Vagina (tissue), 2 donors: Measurements from ENCODE around the gene CSTPP1. TPM values are rescaled to one million over a fixed set of nuclear protein-coding genes. Genes with fewer than 3 reads are reported as not detected.
"Not testable (repeated sequence)": the region's sequence is repeated elsewhere in the genome, so short reads cannot be mapped to it uniquely, and the experiment has no call there.

ENCODE experiments used
- DNase-seq, 2 donors: peaks; one replicate each; pipeline ENCODE4 v3.0.0-alpha.2; 2017; ENCODE audit errors: extremely low spot score in 2 of 2
- H3K27ac ChIP-seq: fragments of 200-600 bp; sonication (generic); one replicate; pipeline ENCODE4 v1.5.1; 2019
- H3K27me3 ChIP-seq: fragments of 200-600 bp; sonication (generic); one replicate; pipeline ENCODE4 v1.5.1; 2019
- H3K36me3 ChIP-seq, 2 donors: fragments of 200-600 bp; sonication (generic); one replicate each; pipeline ENCODE4 v1.5.1; 2017 to 2019
- H3K4me1 ChIP-seq: fragments of 200-600 bp; sonication (generic); one replicate; pipeline ENCODE4 v1.5.1; 2019
- H3K4me3 ChIP-seq, 2 donors: fragments of 200-600 bp; sonication (generic); 1 replicate in 1 of 2; 2 replicates in 1 of 2; pipeline ENCODE4 v1.5.1; 2016 to 2019
- H3K9me3 ChIP-seq: fragments of 200-600 bp; sonication (generic); one replicate; pipeline ENCODE4 v1.5.1; 2019
- CTCF ChIP-seq, 3 experiments: fragments of 450-650 bp in 2 of 3; fragments of 200-600 bp in 1 of 3; sonication (generic) in 1 of 3; IDR thresholded peaks; one replicate each; pipeline ENCODE4 v1.5.1; 2017 to 2019; ENCODE audit warnings: antibody characterized with exemption in 3 of 3, mild to moderate bottlenecking in 2 of 3, moderate library complexity in 2 of 3
- POLR2A ChIP-seq, 2 donors: fragments of 450-650 bp; IDR thresholded peaks; one replicate each; pipeline ENCODE4 v1.6.1; 2017; ENCODE audit warnings: antibody characterized with exemption in 2 of 2, mild to moderate bottlenecking in 2 of 2, moderate library complexity in 2 of 2
- POLR2AphosphoS5 ChIP-seq, 2 donors: sonication (generic); formaldehyde crosslinking; IDR thresholded peaks; one replicate each; pipeline ENCODE4 v1.9.0; 2017; ENCODE audit warnings: antibody characterized with exemption in 2 of 2, mild to moderate bottlenecking in 2 of 2, low read depth in 1 of 2; ENCODE audit not compliant: insufficient read depth in 1 of 2
- intact Hi-C: fragments of 100-400 bp; cut with DNase I; formaldehyde crosslinking; loops from one replicate; pipeline ENCODE4 v1.15.1; 2023
- microRNA-seq: library from miRNA; unstranded; fragments of <30 nt; microRNA quantifications from one replicate; pipeline ENCODE4, GENCODE V29; 2017; ENCODE audit warnings: borderline number of aligned reads, borderline replicate concordance
- small RNA-seq: library from RNA; depleted of rRNA; stranded (forward); fragments of <200 nt; gene quantifications from one replicate; pipeline ENCODE3, GENCODE V24; 2016
- total RNA-seq: library from RNA; depleted of rRNA; stranded (reverse); fragments of >200 nt; gene quantifications from one replicate; pipeline ENCODE4 v1.2.3, GENCODE V29; 2016

Gene CSTPP1
- total RNA-seq, 1 donor from 2014 or later, result 30.7 TPM

DNA sequence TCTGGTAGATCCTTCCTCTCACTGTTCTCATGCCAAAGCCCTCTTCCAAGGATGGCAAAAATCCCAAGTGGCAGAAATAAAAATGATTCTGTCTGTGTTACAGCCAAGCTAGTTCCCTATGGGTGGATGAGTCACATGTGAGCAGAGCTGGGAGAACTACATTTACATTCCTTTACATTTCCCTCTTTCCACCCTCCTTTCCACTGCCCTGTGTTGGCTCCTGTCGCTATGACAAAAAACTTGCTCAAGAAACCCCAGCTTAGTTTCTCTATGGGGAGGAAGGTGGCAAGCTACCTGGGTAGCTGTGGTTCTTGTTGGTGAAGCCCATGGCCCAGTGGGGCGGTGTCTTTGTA is 268.1 kb downstream of the CSTPP1 start:
- Histone ChIP-seq H3K4me1 (no peaks in the 10 kb centered on the region), H3K36me3 (no peaks in the 10 kb centered on the region), H3K4me3 (no peak overlapping the region), H3K9me3 (no peaks in the 10 kb centered on the region), H3K27me3 (no peaks in the 10 kb centered on the region), H3K27ac (no peak overlapping the region)
- no peak for TF ChIP-seq POLR2A (IDR thresholded peaks at IDR 0.05)
- TF ChIP-seq POLR2AphosphoS5 (IDR thresholded peaks at IDR 0.05; ENCODE audit: insufficient read depth in 1 of 2, low read depth in 1 of 2), result peak in 1 of 2 donors; percentile 53
- TF ChIP-seq CTCF (IDR thresholded peaks at IDR 0.05), result no peak
- intact Hi-C loops, result no loop called here
- no peak for DNase-seq

- intact Hi-C loops, DNase-seq, H3K4me3 ChIP-seq, H3K9me3 ChIP-seq, H3K4me1 ChIP-seq, H3K36me3 ChIP-seq, H3K27ac ChIP-seq, H3K27me3 ChIP-seq: not testable (repeated sequence)
Observed at GRCh38 chr11:47206577-47206976, 270.0 kb downstream of the CSTPP1 start.

DNA sequence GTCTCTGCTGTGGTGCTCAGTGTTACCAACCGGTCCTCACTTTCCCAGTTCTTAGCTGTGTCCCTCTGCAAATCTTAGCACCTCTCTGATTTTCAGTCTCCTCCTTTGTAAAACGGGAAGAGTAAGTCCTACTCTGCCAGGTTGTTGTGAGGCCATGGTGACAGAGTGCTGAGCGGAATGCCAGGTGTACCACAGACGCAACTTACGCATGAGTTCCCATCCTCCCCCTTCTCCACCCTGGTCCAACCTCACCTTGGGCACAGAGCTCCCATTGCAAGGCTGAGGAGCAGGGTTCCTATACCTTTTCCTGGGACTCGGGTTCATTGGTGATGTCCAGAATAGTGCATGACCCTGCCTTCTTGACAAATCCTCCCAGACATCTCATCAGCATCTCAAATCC is 270.9 kb downstream of the CSTPP1 start:
- no peaks in the 10 kb centered on the region for H3K9me3 ChIP-seq
- no peaks in the 10 kb centered on the region for H3K36me3 ChIP-seq
- H3K27me3 ChIP-seq, result no peaks in the 10 kb centered on the region
- H3K4me3 ChIP-seq, result no peak overlapping the region
- DNase-seq, result no peak
- no peak for TF ChIP-seq CTCF (IDR thresholded peaks at IDR 0.05)
- intact Hi-C loops, result no loop called here
- no peak overlapping the region for H3K27ac ChIP-seq
- H3K4me1 ChIP-seq, result no peaks in the 10 kb centered on the region

DNA sequence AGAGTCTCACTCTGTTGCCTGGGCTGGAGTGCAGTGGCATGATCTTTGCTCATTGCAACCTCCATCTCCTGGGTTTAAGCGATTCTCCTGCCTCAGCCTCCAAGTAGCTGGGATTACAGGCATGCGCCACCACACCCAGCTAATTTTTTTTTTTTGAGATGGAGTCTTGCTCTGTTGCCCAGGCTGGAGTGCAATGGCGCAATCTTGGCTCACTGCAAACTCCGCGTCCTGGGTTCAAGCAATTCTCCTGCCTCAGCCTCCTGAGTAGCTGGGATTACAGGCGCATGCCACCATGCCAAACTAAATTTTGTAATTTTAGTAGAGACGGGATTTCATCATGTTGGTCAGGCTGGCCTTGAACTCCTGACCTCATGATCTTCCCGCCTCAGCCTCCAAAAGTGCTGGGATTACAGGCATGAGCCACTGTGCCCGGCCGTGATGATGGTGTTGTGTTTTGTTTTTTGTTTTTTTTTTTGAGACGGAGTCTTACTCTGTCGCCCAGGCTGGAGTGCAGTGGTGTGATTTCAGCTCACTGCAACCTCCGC is 271.5 kb downstream of the CSTPP1 start:
- H3K4me1 ChIP-seq, H3K27ac ChIP-seq, intact Hi-C loops, DNase-seq, H3K4me3 ChIP-seq, H3K36me3 ChIP-seq, H3K9me3 ChIP-seq, H3K27me3 ChIP-seq: not testable (repeated sequence)

- Histone ChIP-seq H3K27me3 (no peaks in the 10 kb centered on the region), H3K9me3 (no peaks in the 10 kb centered on the region), H3K27ac (no peak overlapping the region), H3K4me1 (peaks cover 3% of the 10 kb centered on the region), H3K36me3 (no peaks in the 10 kb centered on the region), H3K4me3 (no peak overlapping the region)
- no peak for DNase-seq
- intact Hi-C loops, result no loop called here
- TF ChIP-seq CTCF (IDR thresholded peaks at IDR 0.05) (no peak), POLR2AphosphoS5 (IDR thresholded peaks at IDR 0.05; ENCODE audit: insufficient read depth in 1 of 2, low read depth in 1 of 2) (no peak), POLR2A (IDR thresholded peaks at IDR 0.05) (no peak)
Observed at GRCh38 chr11:47208628-47209027, 272.1 kb downstream of the CSTPP1 start.

Small RNAs within 50 kb of the gene (microRNA-seq; reads per million reads assigned to microRNA genes)
- not detected for gene MIR6745

Small RNAs within 50 kb of the gene (small RNA-seq; reads per million reads assigned to genes)
- gene MIR6745, result not detected

Other genes starting within 250 kb of the CSTPP1 start
- 80.3 TPM for gene ARHGAP1, start 236.1 kb upstream of the CSTPP1 start, total RNA-seq
- gene ZNF408, start 235.7 kb upstream of the CSTPP1 start, total RNA-seq, result 12.5 TPM
- not detected for gene F2, start 217.5 kb upstream of the CSTPP1 start, total RNA-seq
- 32.9 TPM for gene CKAP5, start 90.5 kb upstream of the CSTPP1 start, total RNA-seq
- 10.1 TPM for gene LRP4, start 18.2 kb upstream of the CSTPP1 start, total RNA-seq
- 79.3 TPM for gene ARFGAP2, start 240.1 kb downstream of the CSTPP1 start, total RNA-seq
- 59.4 TPM for gene PACSIN3, start 249.7 kb downstream of the CSTPP1 start, total RNA-seq